OCI-LY1 (cell line): ENCODE data around the gene BBS9.

Source experiments
- H2AFZ ChIP-seq: fragments of 200-600 bp; sonication (generic), shearing (Covaris generic); 2 replicates; pipeline ENCODE4 v1.6.0; 2014; ENCODE audit warnings: antibody characterized with exemption, mild to moderate bottlenecking, low read length
- H3F3A ChIP-seq: fragments of 200-600 bp; sonication (generic), shearing (Covaris generic); 2 replicates; pipeline ENCODE4 v1.6.0; 2014; ENCODE audit warnings: mild to moderate bottlenecking, antibody characterized with exemption, low read length, moderate library complexity; ENCODE audit not compliant: insufficient read depth
- H3K27ac ChIP-seq: fragments of 200-600 bp; sonication (generic); 2 replicates; pipeline ENCODE4 v1.5.1; 2014; ENCODE audit warnings: low read length, mixed run types, mild to moderate bottlenecking, low read depth; ENCODE audit not compliant: poor library complexity, severe bottlenecking
- H3K27me3 ChIP-seq: fragments of 200-600 bp; sonication (generic); 2 replicates; pipeline ENCODE4 v1.6.0; 2014; ENCODE audit warnings: antibody characterized with exemption, mild to moderate bottlenecking, low read length, moderate library complexity; ENCODE audit not compliant: insufficient read depth
- H3K36me3 ChIP-seq: fragments of 200-600 bp; sonication (generic); 2 replicates; pipeline ENCODE4 v1.6.1; 2014; ENCODE audit warnings: mild to moderate bottlenecking, antibody characterized with exemption, low read length, moderate library complexity, mixed read lengths; ENCODE audit not compliant: insufficient read depth
- H3K4me1 ChIP-seq: fragments of 200-600 bp; sonication (generic); 2 replicates; pipeline ENCODE4 v1.5.1; 2014; ENCODE audit warnings: mild to moderate bottlenecking, low read length, moderate library complexity; ENCODE audit not compliant: insufficient read depth, severe bottlenecking
- H3K4me2 ChIP-seq: fragments of 200-600 bp; sonication (generic), shearing (Covaris generic); 2 replicates; pipeline ENCODE4 v1.6.1; 2014; ENCODE audit warnings: low read length
- H3K4me3 ChIP-seq: fragments of 200-600 bp; sonication (generic); 2 replicates; pipeline ENCODE4 v1.5.1; 2014; ENCODE audit warnings: low read length, low read depth, mild to moderate bottlenecking, mixed read lengths; ENCODE audit not compliant: poor library complexity, severe bottlenecking
- H3K79me2 ChIP-seq: fragments of 200-600 bp; shearing (Covaris generic); 2 replicates; pipeline ENCODE4 v1.6.1; 2016; ENCODE audit warnings: mixed run types, low read length, mixed read lengths; ENCODE audit not compliant: insufficient read depth
- H3K9ac ChIP-seq: fragments of 200-600 bp; sonication (generic), shearing (Covaris generic); 2 replicates; pipeline ENCODE4 v1.6.1; 2014; ENCODE audit warnings: mild to moderate bottlenecking, low read length, mixed read lengths
- H3K9me2 ChIP-seq: fragments of 200-600 bp; sonication (generic), shearing (Covaris generic); 2 replicates; pipeline ENCODE4 v1.6.1; 2014; ENCODE audit warnings: low read depth, mild to moderate bottlenecking, low read length, mixed read lengths
- H3K9me3 ChIP-seq: fragments of 200-600 bp; shearing (Covaris generic); 2 replicates; pipeline ENCODE4 v1.6.1; 2014; ENCODE audit warnings: low read length, mixed read lengths
- H4K20me1 ChIP-seq: fragments of 200-600 bp; sonication (generic), shearing (Covaris generic); 2 replicates; pipeline ENCODE4 v1.6.0; 2016; ENCODE audit warnings: mild to moderate bottlenecking, low read length; ENCODE audit not compliant: insufficient read depth
- CTCF ChIP-seq: fragments of 200-600 bp; sonication (generic), shearing (Covaris generic); IDR thresholded peaks from 2 replicates; pipeline ENCODE4 v1.5.1; 2017; ENCODE audit warnings: mild to moderate bottlenecking, antibody characterized with exemption, low read length, moderate library complexity, mixed read lengths
- EZH2 ChIP-seq: fragments of 200-600 bp; sonication (generic), shearing (Covaris generic); IDR thresholded peaks from 2 replicates; pipeline ENCODE4 v1.8.0; 2017; ENCODE audit warnings: borderline replicate concordance, mixed run types, mild to moderate bottlenecking, antibody characterized with exemption, low read length, moderate library complexity, mixed read lengths

The BBS9 gene

GRCh38 chr7:33201821-33202220 lies 72.5 kb downstream of the BBS9 start:
- H3K9ac ChIP-seq = no peak overlapping the region
- H3K9me2 ChIP-seq = no peaks in the 10 kb centered on the region
- no peaks in the 10 kb centered on the region for H3K36me3 ChIP-seq
- no peak overlapping the region for H3K4me2 ChIP-seq
- H3K79me2 ChIP-seq = no peaks in the 10 kb centered on the region
- no peak overlapping the region for H3K4me3 ChIP-seq
- no peak for TF ChIP-seq CTCF
- no peak for TF ChIP-seq EZH2
- H4K20me1 ChIP-seq = no peaks in the 10 kb centered on the region
- H3K4me1 ChIP-seq = no peaks in the 10 kb centered on the region
- no peaks in the 10 kb centered on the region for H3K27me3 ChIP-seq
- no peak overlapping the region for H2AFZ ChIP-seq
- H3F3A ChIP-seq = no peaks in the 10 kb centered on the region
- no peak overlapping the region for H3K27ac ChIP-seq
- H3K9me3 ChIP-seq = no peaks in the 10 kb centered on the region; the same call in 1 of the 2 replicates

GRCh38 chr7:33210958-33211357 lies 81.6 kb downstream of the BBS9 start:
- Histone ChIP-seq H3K27me3 (no peaks in the 10 kb centered on the region), H3K27ac (no peak overlapping the region), H2AFZ (no peak overlapping the region), H3K9ac (no peak overlapping the region), H3K9me2 (no peaks in the 10 kb centered on the region), H3K4me1 (no peaks in the 10 kb centered on the region), H3K79me2 (no peaks in the 10 kb centered on the region), H3K36me3 (no peaks in the 10 kb centered on the region), H3K9me3 (peaks cover 9% of the 10 kb centered on the region; the same call in 1 of the 2 replicates), H3K4me3 (no peak overlapping the region), H4K20me1 (no peaks in the 10 kb centered on the region), H3F3A (no peaks in the 10 kb centered on the region), H3K4me2 (no peak overlapping the region)
- TF ChIP-seq EZH2 (no peak), CTCF (no peak)

GRCh38 chr7:33212144-33212543 lies 82.8 kb downstream of the BBS9 start:
- no peak overlapping the region for H3K27ac ChIP-seq
- H3K79me2 ChIP-seq = no peaks in the 10 kb centered on the region
- no peak overlapping the region for H2AFZ ChIP-seq
- H3F3A ChIP-seq = no peaks in the 10 kb centered on the region
- no peaks in the 10 kb centered on the region for H4K20me1 ChIP-seq
- no peak overlapping the region for H3K9ac ChIP-seq
- H3K4me2 ChIP-seq = no peak overlapping the region
- H3K9me3 ChIP-seq = peaks cover 9% of the 10 kb centered on the region; the same call in 1 of the 2 replicates
- H3K36me3 ChIP-seq = no peaks in the 10 kb centered on the region
- no peaks in the 10 kb centered on the region for H3K9me2 ChIP-seq
- H3K4me1 ChIP-seq = no peaks in the 10 kb centered on the region
- H3K27me3 ChIP-seq = no peaks in the 10 kb centered on the region
- TF ChIP-seq EZH2 = no peak
- no peak for TF ChIP-seq CTCF
- no peak overlapping the region for H3K4me3 ChIP-seq
